WERI-Rb-1 (cell line): Measurements from ENCODE around the gene CCDC110.

ENCODE experiments used
- DNase-seq: peaks from one replicate; pipeline ENCODE4 v3.0.0-alpha.2; 2020
- H3K27ac ChIP-seq: fragments of 250-450 bp; sonication (Bioruptor Pico); 2 replicates; pipeline ENCODE4 v1.5.1; 2020; ENCODE audit warnings: mild to moderate bottlenecking, moderate library complexity
- H3K27me3 ChIP-seq: fragments of 250-450 bp; sonication (Bioruptor Pico); 2 replicates; pipeline ENCODE4 v1.5.1; 2021; ENCODE audit warnings: mild to moderate bottlenecking, low read depth, moderate library complexity; ENCODE audit not compliant: insufficient read depth, severe bottlenecking
- H3K36me3 ChIP-seq: fragments of 250-450 bp; sonication (Bioruptor Pico); 2 replicates; pipeline ENCODE4 v1.5.1; 2020; ENCODE audit warnings: mild to moderate bottlenecking, moderate library complexity
- H3K4me3 ChIP-seq: 2 replicates; pipeline ENCODE4 v1.5.1; 2011; ENCODE audit warnings: low read depth, mild to moderate bottlenecking, control low read depth, low read length
- H3K9me3 ChIP-seq: fragments of 250-450 bp; sonication (Bioruptor Pico); 2 replicates; pipeline ENCODE4 v1.5.1; 2021; ENCODE audit warnings: mild to moderate bottlenecking, moderate library complexity; ENCODE audit not compliant: severe bottlenecking
- CTCF ChIP-seq: IDR thresholded peaks from 2 replicates; pipeline ENCODE4 v1.5.1; 2011; ENCODE audit warnings: low read depth, mild to moderate bottlenecking, control low read depth, inconsistent platforms, low read length

Gene CCDC110

DNA sequence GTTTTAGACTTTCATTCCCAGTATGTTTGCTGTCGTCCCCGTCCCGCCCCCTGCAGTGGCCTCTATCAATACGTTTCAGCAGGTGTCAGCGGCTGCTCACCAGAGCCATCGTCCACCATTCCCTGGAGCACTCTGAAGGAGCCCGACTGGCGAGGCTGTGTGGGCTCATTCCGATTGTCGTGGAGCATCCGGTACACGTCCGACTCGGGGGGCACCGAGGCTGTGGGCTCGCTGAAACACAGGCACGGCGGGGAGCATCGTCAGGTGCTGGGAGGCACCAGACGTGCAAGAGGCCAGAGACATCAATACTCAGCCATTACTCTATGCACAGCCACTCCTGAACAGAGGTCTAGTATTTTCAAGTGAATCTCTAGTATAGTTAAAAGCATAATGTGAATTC, 34.9 kb upstream of the CCDC110 start:
- no peaks in the 10 kb centered on the region for H3K36me3 ChIP-seq
- H3K27ac ChIP-seq, result no peak overlapping the region
- H3K4me3 ChIP-seq, result no peak overlapping the region
- no peaks in the 10 kb centered on the region for H3K9me3 ChIP-seq
- TF ChIP-seq CTCF, result no peak
- no peaks in the 10 kb centered on the region for H3K27me3 ChIP-seq
- no peak for DNase-seq

GRCh38 chr4:185504098-185505047, 32.8 kb upstream of the CCDC110 start:
- H3K9me3 ChIP-seq, result peaks cover 7% of the 10 kb centered on the region
- no peak for TF ChIP-seq CTCF
- H3K4me3 ChIP-seq, result no peak overlapping the region
- no peak for DNase-seq
- no peaks in the 10 kb centered on the region for H3K27me3 ChIP-seq
- no peaks in the 10 kb centered on the region for H3K36me3 ChIP-seq
- no peak overlapping the region for H3K27ac ChIP-seq

GRCh38 chr4:185502386-185502785, 30.9 kb upstream of the CCDC110 start:
- TF ChIP-seq CTCF, result no peak
- H3K36me3 ChIP-seq, result no peaks in the 10 kb centered on the region

DNA sequence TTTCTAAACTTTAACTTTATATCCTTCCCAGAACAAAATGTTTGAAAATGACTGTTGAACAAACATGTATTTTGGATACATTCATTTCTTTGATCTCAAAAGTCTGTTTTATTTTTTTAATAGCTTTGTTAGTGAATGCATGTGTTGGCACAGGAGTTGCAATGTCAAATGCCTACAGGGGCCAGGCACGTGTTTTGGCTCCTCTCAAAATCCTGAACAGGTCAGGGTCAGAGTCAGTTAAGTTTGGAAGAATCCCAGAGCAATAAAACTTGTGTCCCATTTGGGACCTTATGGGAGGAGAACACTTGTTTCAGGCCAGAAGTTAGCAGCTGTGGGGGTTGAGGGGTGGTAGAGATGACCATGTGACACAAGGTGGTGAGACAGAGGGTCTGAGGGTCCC, 29.0 kb upstream of the CCDC110 start:
- no peak for DNase-seq

More at GRCh38 chr4:185502386-185502785, 30.9 kb upstream of the CCDC110 start:
- Histone ChIP-seq H3K27ac (no peak overlapping the region), H3K27me3 (no peaks in the 10 kb centered on the region), H3K4me3 (no peak overlapping the region), H3K9me3 (peaks cover 7% of the 10 kb centered on the region)
- DNase-seq, result no peak

DNA sequence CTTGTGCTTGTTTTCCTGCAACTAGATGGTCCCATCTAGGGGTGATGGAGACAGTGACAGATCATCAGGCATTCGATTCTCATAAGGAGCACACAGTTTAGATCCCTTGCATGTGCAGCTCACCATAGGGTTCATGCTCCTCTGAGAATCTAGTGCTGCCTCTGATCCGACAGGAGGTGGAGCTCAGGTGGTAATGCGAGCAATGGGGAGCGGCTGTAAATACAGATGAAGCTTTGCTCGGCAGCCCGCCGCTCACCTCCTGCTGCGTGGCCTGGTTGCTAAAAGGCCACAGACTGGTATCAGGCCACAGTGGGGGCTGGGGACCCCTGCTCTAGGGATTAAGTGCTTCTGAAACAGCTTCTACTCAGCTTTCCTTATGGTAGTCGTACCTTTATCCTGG, 28.5 kb upstream of the CCDC110 start:
- DNase-seq, result no peak
- no peak overlapping the region for H3K27ac ChIP-seq
- no peaks in the 10 kb centered on the region for H3K27me3 ChIP-seq
- no peak overlapping the region for H3K4me3 ChIP-seq
- TF ChIP-seq CTCF, result no peak
- H3K9me3 ChIP-seq, result peaks cover 7% of the 10 kb centered on the region
- no peaks in the 10 kb centered on the region for H3K36me3 ChIP-seq

More for the DNA sequence above, 29.0 kb upstream of the CCDC110 start:
- Histone ChIP-seq H3K4me3 (no peak overlapping the region), H3K36me3 (no peaks in the 10 kb centered on the region), H3K27me3 (no peaks in the 10 kb centered on the region), H3K27ac (no peak overlapping the region), H3K9me3 (peaks cover 7% of the 10 kb centered on the region)
- TF ChIP-seq CTCF, result no peak
